Renal cortex interstitium (tissue), 11 donors: ENCODE results near the gene KLF15. TPM values are rescaled to one million over a fixed set of nuclear protein-coding genes. Genes with fewer than 3 reads are reported as not detected.
"Not testable (repeated sequence)": the region's sequence is repeated elsewhere in the genome, so short reads cannot be mapped to it uniquely, and the experiment has no call there.

Experiments used
- DNase-seq, 11 donors: peaks; one replicate each; pipeline ENCODE4 v3.0.0-alpha.2; 2013; ENCODE audit warnings: low read depth in 9 of 11, low spot score in 4 of 11; ENCODE audit errors: extremely low read depth in 1 of 11
- polyA plus RNA-seq, 3 donors: library from polyadenylated mRNA; unstranded; fragments of 120-200 nt; gene quantifications; one replicate each; pipeline ENCODE4 v1.2.1, GENCODE V29; 2013; ENCODE audit not compliant: insufficient read length in 3 of 3

KLF15 gene
- polyA plus RNA-seq, 3 donors, result 11.9 to 15.5 (median 15.4) TPM

GRCh38 chr3:126340596-126340942, 16.6 kb downstream of the KLF15 start:
- no peak for DNase-seq

- no peak for DNase-seq
Measured at GRCh38 chr3:126340081-126340511, 17.1 kb downstream of the KLF15 start.

GRCh38 chr3:126339466-126339865, 17.7 kb downstream of the KLF15 start:
- no peak for DNase-seq

- no peak for DNase-seq
Measured at GRCh38 chr3:126338790-126339288, 18.4 kb downstream of the KLF15 start.

GRCh38 chr3:126337980-126338651, 19.1 kb downstream of the KLF15 start:
- DNase-seq, result no peak

- DNase-seq, result not testable (repeated sequence)
Measured at GRCh38 chr3:126331812-126332336, 25.3 kb downstream of the KLF15 start.

GRCh38 chr3:126329927-126330725, 27.1 kb downstream of the KLF15 start:
- DNase-seq, result no peak

GRCh38 chr3:126326629-126327028, 30.6 kb downstream of the KLF15 start:
- DNase-seq, result no peak

GRCh38 chr3:126322181-126322967, 34.8 kb downstream of the KLF15 start:
- no peak for DNase-seq

- no peak for DNase-seq
Measured at GRCh38 chr3:126321490-126321889, 35.7 kb downstream of the KLF15 start.

GRCh38 chr3:126320517-126321293, 36.5 kb downstream of the KLF15 start:
- no peak for DNase-seq

- DNase-seq, result no peak
Measured at GRCh38 chr3:126319701-126320295, 37.4 kb downstream of the KLF15 start.

GRCh38 chr3:126317029-126317996, 39.9 kb downstream of the KLF15 start:
- no peak for DNase-seq

- DNase-seq, result no peak
Measured at GRCh38 chr3:126316501-126316939, 40.7 kb downstream of the KLF15 start.

GRCh38 chr3:126316031-126316461, 41.2 kb downstream of the KLF15 start:
- DNase-seq, result peak in 1 of 11 donors; percentile 17

GRCh38 chr3:126314790-126315658, 42.2 kb downstream of the KLF15 start:
- DNase-seq, result peak in 9 of 11 donors; percentile 13 to 55 (median 34)
